Right renal pelvis (tissue), 4 donors: ENCODE results near the gene TXNRD1. TPM values are rescaled to one million over a fixed set of nuclear protein-coding genes. Genes with fewer than 3 reads are reported as not detected.
"Not testable (repeated sequence)": the region's sequence is repeated elsewhere in the genome, so short reads cannot be mapped to it uniquely, and the experiment has no call there.

Experiments used
- DNase-seq, 4 donors: peaks; one replicate each; pipeline ENCODE4 v3.0.0-alpha.2; 2013; ENCODE audit warnings: low read depth in 4 of 4, low spot score in 3 of 4, missing footprints in 1 of 4
- polyA plus RNA-seq, 4 donors: library from polyadenylated mRNA; unstranded; fragments of 120-200 nt; gene quantifications; one replicate each; pipeline ENCODE4 v1.2.1, GENCODE V29; 2013; ENCODE audit not compliant: insufficient read length in 4 of 4

TXNRD1 gene
- polyA plus RNA-seq, 4 donors, result 56.3 to 75.0 (median 66.2) TPM

- DNase-seq, result not testable (repeated sequence)
Measured at GRCh38 chr12:104394086-104394485, 178.5 kb downstream of the TXNRD1 start.

Other genes with a start within 250 kb of the TXNRD1 start
- 10 to 100 TPM; 48.3 to 58.4 (median 52.0) TPM for gene TDG, start 249.9 kb upstream of the TXNRD1 start, polyA plus RNA-seq
- gene GLT8D2, start 165.6 kb upstream of the TXNRD1 start, polyA plus RNA-seq, result 10 to 100 TPM; 11.5 to 17.7 (median 16.0) TPM
- gene HCFC2, start 151.2 kb upstream of the TXNRD1 start, polyA plus RNA-seq, result 10 to 100 TPM; 13.6 to 19.4 (median 18.1) TPM
- gene NFYB, start 77.6 kb upstream of the TXNRD1 start, polyA plus RNA-seq, result 100 to 1,000 TPM in 3 of 4 donors, 10 to 100 TPM in 1; 90.1 to 113 (median 107) TPM
- 1 to 10 TPM; 4.3 to 4.8 (median 4.6) TPM for gene EID3, start 88.0 kb downstream of the TXNRD1 start, polyA plus RNA-seq
- gene CHST11, start 241.2 kb downstream of the TXNRD1 start, polyA plus RNA-seq, result 1 to 10 TPM; 7.1 to 8.3 (median 7.7) TPM